Gastrocnemius medialis (tissue), 4 donors: ENCODE measurements around the gene PLEKHA3. TPM values are rescaled to one million over a fixed set of nuclear protein-coding genes. Genes with fewer than 3 reads are reported as not detected.
"Not testable (repeated sequence)": the region's sequence is repeated elsewhere in the genome, so short reads cannot be mapped to it uniquely, and the experiment has no call there.

ENCODE experiments used
- ATAC-seq, 2 donors: fragments of 150-250 bp; one replicate each; pipeline ENCODE4 v1.9.1; 2016
- DNase-seq, 2 donors: peaks; one replicate each; pipeline ENCODE4 v3.0.0-alpha.2; 2019
- H3K27ac ChIP-seq, 4 donors: fragments of 200-600 bp; sonication (generic); 1 replicate in 1 of 4; 2 replicates in 3 of 4; pipeline ENCODE4 v1.5.1; 2016 to 2018; ENCODE audit warnings: mild to moderate bottlenecking in 2 of 4, moderate library complexity in 1 of 4
- H3K27me3 ChIP-seq, 3 donors: fragments of 200-600 bp; sonication (generic) in 2 of 3; 1 replicate in 1 of 3; 2 replicates in 2 of 3; pipeline versions ENCODE4 v1.5.1 to v1.6.0; 2016 to 2019; ENCODE audit warnings: mild to moderate bottlenecking in 1 of 3, moderate library complexity in 1 of 3
- H3K36me3 ChIP-seq, 2 donors: fragments of 200-600 bp; sonication (generic) in 1 of 2; one replicate each; pipeline ENCODE4 v1.5.1; 2017 to 2018
- H3K4me1 ChIP-seq, 2 donors: fragments of 200-600 bp; sonication (generic) in 1 of 2; one replicate each; pipeline ENCODE4 v1.5.1; 2016 to 2017; ENCODE audit warnings: mild to moderate bottlenecking in 2 of 2
- H3K4me3 ChIP-seq, 4 donors: fragments of 200-600 bp; sonication (generic) in 3 of 4; 1 replicate in 1 of 4; 2 replicates in 3 of 4; pipeline ENCODE4 v1.5.1; 2016 to 2019; ENCODE audit warnings: mild to moderate bottlenecking in 2 of 4
- H3K9me3 ChIP-seq, 3 donors: fragments of 200-600 bp; sonication (generic) in 2 of 3; 1 replicate in 1 of 3; 2 replicates in 2 of 3; pipeline ENCODE4 v1.5.1; 2016 to 2019
- POLR2A ChIP-seq, 2 donors: fragments of 450-650 bp; IDR thresholded peaks; one replicate each; pipeline ENCODE4 v1.6.1; 2017; ENCODE audit warnings: antibody characterized with exemption in 2 of 2, mild to moderate bottlenecking in 2 of 2, moderate library complexity in 2 of 2
- in situ Hi-C, 4 donors: fragments of 200-750 bp; cut with MboI; loops; one replicate each; pipeline versions ENCODE4 v1.15.0 to v1.8.0; 2017; ENCODE audit warnings: low sequenced_read_pairs in 4 of 4
- intact Hi-C: fragments of 100-400 bp; cut with DNase I; formaldehyde crosslinking; loops from one replicate; pipeline ENCODE4 v1.15.1; 2023; ENCODE audit warnings: low total_unique reads
- total RNA-seq, 4 donors: library from RNA; depleted of rRNA; stranded (reverse); fragments of >200 nt; gene quantifications; one replicate each; pipeline versions ENCODE4 v1.1.0 to v1.2.3, GENCODE V29; 2016
- TF ChIP-seq, protein P1 (sequence below), 5 experiments: fragments of 450-650 bp in 3 of 5; fragments of 200-600 bp in 2 of 5; sonication (generic) in 2 of 5; IDR thresholded peaks in 4 of 5; conservative IDR thresholded peaks in 1 of 5; 1 replicate in 4 of 5; 2 replicates in 1 of 5; pipeline ENCODE4 v1.5.1; 2016 to 2019; ENCODE audit warnings: antibody characterized with exemption in 5 of 5, mild to moderate bottlenecking in 3 of 5, moderate library complexity in 3 of 5

PLEKHA3 gene
- total RNA-seq, 4 donors from 2014 or later: 7.1 to 20.5 (median 11.6) TPM

DNA sequence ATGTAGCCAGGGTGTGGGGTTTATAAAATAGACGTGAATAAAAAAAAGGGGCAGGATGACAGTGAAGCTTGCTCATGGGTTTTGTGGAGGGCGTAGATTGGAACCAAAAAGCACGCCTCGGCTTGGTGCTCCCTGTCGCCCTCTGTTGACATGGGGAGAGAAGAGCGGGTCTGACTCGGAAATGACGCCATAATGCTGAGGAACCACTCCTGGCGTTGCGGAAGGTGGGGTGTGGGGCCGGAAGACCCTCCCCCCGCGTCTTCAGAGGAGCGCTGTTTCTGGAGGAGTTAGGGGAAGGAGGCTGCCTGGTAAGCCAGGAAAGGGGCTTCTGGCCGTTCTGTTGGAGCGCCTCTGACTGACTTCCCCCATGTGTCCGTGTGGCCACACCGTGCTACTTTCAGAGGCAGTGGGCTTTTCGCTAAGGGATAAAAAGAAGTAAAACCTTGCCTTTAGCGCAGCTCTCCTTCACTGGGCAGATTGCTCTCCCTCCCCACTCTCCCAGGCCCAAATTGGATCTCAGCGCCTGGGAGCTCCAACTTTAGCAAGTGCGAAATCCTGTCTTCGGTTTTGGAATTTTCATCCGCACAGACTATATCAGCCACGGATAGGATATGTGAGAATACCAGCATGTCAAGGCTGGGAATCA, 42.8 kb downstream of the PLEKHA3 start:
- intact Hi-C loops: loop anchor here (2.0 kb wide), 1 partner anchor 42 kb away; the partner anchor contains the start of gene PLEKHA3
- in situ Hi-C loops: no loop called here
- peak overlapping the region; percentile 70 to 90 (median 80) for H3K27ac ChIP-seq
- peaks cover 12 to 25% of the 10 kb centered on the region in 2 donors for H3K36me3 ChIP-seq
- H3K9me3 ChIP-seq: no peaks in the 10 kb centered on the region
- DNase-seq (peak; percentile 66 to 80), ATAC-seq (peak; percentile 58 to 74)
- H3K27me3 ChIP-seq: no peaks in the 10 kb centered on the region
- peak overlapping the region; percentile 48 to 61 (median 60) for H3K4me3 ChIP-seq
- TF ChIP-seq POLR2A (IDR thresholded peaks at IDR 0.05): peak in 1 of 2 donors; percentile 22
- TF ChIP-seq, protein P1, sequence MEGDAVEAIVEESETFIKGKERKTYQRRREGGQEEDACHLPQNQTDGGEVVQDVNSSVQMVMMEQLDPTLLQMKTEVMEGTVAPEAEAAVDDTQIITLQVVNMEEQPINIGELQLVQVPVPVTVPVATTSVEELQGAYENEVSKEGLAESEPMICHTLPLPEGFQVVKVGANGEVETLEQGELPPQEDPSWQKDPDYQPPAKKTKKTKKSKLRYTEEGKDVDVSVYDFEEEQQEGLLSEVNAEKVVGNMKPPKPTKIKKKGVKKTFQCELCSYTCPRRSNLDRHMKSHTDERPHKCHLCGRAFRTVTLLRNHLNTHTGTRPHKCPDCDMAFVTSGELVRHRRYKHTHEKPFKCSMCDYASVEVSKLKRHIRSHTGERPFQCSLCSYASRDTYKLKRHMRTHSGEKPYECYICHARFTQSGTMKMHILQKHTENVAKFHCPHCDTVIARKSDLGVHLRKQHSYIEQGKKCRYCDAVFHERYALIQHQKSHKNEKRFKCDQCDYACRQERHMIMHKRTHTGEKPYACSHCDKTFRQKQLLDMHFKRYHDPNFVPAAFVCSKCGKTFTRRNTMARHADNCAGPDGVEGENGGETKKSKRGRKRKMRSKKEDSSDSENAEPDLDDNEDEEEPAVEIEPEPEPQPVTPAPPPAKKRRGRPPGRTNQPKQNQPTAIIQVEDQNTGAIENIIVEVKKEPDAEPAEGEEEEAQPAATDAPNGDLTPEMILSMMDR (IDR thresholded peaks at IDR 0.05 in 4 of 5, conservative IDR thresholded peaks at IDR 0.05 in 1 of 5): peak; percentile 68 to 76 (median 74)
- peaks cover 0 to 3% of the 10 kb centered on the region in 2 donors for H3K4me1 ChIP-seq

DNA sequence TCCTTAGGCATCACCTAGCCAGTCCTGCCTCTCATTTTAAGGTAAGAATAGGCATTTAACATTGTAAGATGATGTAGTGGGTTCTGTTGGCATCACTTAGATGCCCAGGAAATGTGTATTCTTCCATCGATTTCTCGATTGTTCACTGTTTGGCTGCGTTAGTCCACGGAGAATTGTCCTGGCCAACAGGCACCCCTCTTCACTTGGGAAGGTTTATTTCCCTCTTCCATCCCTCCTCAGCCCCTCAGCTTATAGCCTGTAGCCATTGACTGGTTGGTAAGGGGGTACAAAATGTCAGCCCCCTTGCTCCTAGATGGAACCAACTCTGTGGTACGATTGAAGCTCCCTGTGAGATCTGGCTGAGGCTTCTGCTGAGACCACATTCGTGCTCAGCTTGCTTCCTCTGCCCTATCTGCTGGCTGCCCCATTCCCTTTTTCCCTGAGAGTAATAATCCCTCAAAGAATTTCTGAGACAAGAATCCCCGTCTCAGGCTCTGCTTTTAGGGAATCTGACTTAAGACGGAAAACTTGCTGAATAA, 43.4 kb downstream of the PLEKHA3 start:
- no peaks in the 10 kb centered on the region for H3K9me3 ChIP-seq
- no peak for DNase-seq
- peak overlapping the region; percentile 48 to 61 (median 60) for H3K4me3 ChIP-seq
- intact Hi-C loops: loop anchor here (2.0 kb wide), 1 partner anchor 43 kb away; the partner anchor contains the start of gene PLEKHA3
- peaks cover 17 to 31% of the 10 kb centered on the region in 2 donors for H3K36me3 ChIP-seq
- peak overlapping the region; percentile 70 to 90 (median 80) for H3K27ac ChIP-seq
- TF ChIP-seq, protein P1 (IDR thresholded peaks at IDR 0.05 in 4 of 5, conservative IDR thresholded peaks at IDR 0.05 in 1 of 5): no peak
- no peak for TF ChIP-seq POLR2A (IDR thresholded peaks at IDR 0.05)
- no peaks in the 10 kb centered on the region for H3K27me3 ChIP-seq
- H3K4me1 ChIP-seq: peaks cover 0 to 3% of the 10 kb centered on the region in 2 donors
- in situ Hi-C loops: no loop called here
- peak; percentile 29 to 49 for ATAC-seq

DNA sequence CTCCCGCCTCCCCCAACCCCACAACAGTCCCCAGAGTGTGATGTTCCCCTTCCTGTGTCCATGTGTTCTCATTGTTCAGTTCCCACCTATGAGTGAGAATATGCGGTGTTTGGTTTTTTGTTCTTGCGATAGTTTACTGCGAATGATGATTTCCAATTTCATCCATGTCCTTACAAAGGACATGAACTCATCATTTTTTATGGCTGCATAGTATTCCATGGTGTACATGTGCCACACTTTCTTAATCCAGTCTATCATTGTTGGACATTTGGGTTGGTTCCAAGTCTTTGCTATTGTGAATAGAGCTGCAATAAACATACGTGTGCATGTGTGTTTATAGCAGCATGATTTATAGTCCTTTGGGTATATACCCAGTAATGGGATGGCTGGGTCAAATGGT, 44.8 kb downstream of the PLEKHA3 start:
- H3K4me3 ChIP-seq, H3K9me3 ChIP-seq, intact Hi-C loops, ATAC-seq, DNase-seq, H3K4me1 ChIP-seq, H3K27me3 ChIP-seq, in situ Hi-C loops, H3K27ac ChIP-seq: not testable (repeated sequence)
- peaks cover 17 to 44% of the 10 kb centered on the region in 2 donors for H3K36me3 ChIP-seq

DNA sequence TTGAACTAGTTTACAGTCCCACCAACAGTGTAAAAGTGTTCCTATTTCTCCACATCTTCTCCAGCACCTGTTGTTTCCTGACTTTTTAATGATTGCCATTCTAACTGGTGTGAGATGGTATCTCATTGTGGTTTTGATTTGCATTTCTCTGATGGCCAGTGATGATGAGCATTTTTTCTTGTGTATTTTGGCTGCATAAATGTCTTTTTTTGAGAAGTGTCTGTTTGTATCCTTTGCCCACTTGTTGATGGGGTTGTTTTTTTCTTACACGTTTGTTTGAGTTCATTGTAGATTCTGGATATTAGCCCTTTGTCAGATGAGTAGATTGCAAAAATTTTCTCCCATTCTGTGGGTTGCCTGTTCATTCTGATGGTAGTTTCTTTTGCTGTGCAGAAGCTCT, 45.2 kb downstream of the PLEKHA3 start:
- H3K4me1 ChIP-seq, ATAC-seq, in situ Hi-C loops, H3K27ac ChIP-seq, H3K4me3 ChIP-seq, H3K9me3 ChIP-seq, H3K27me3 ChIP-seq, DNase-seq, intact Hi-C loops: not testable (repeated sequence)
- H3K36me3 ChIP-seq: peaks cover 17 to 49% of the 10 kb centered on the region in 2 donors

DNA sequence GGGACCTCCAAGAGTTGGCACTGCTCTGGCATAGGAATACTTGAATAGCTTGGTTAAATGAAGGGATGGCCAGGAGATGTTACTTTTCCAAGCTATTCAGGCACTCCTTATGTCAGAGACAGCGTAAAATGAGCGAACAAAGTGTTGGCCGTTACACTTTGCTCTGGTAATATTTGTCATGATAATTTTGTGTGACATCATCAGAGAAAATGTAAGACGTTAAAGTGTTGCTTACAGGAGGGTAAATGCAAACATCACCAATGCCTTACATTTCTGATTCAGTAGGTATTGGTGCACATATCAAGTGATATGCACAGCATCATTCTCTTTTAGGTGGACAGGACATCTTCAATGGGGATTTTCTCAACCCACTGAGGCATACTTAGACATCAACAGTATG, 46.0 kb downstream of the PLEKHA3 start:
- DNase-seq (no peak), ATAC-seq (no peak)
- no peak overlapping the region for H3K4me3 ChIP-seq
- no peaks in the 10 kb centered on the region for H3K9me3 ChIP-seq
- no peaks in the 10 kb centered on the region for H3K27me3 ChIP-seq
- no peak for TF ChIP-seq POLR2A (IDR thresholded peaks at IDR 0.05)
- TF ChIP-seq, protein P1 (IDR thresholded peaks at IDR 0.05 in 4 of 5, conservative IDR thresholded peaks at IDR 0.05 in 1 of 5): no peak
- in situ Hi-C loops (no loop called here), intact Hi-C loops (no loop called here)
- H3K27ac ChIP-seq: peak overlapping the region in 1 of 4 donors; percentile 7
- peaks cover 3 to 5% of the 10 kb centered on the region in 2 donors for H3K4me1 ChIP-seq
- H3K36me3 ChIP-seq: peaks cover 17 to 56% of the 10 kb centered on the region in 2 donors
